Spleen (tissue), 7 donors: Measurements from ENCODE around the gene FHIT.

Source experiments
- CTCF ChIP-seq, 11 experiments: fragments of 200-600 bp in 7 of 11; fragments of 450-650 bp in 4 of 11; sonication (generic) in 4 of 11; IDR thresholded peaks in 8 of 11; conservative IDR thresholded peaks in 3 of 11; 1 replicate in 7 of 11; 2 replicates in 4 of 11; pipeline versions ENCODE4 v1.4.0 to v1.8.0; 2016 to 2021; ENCODE audit warnings: antibody characterized with exemption in 11 of 11, inconsistent platforms in 4 of 11, mild to moderate bottlenecking in 1 of 11
- POLR2A ChIP-seq, 3 donors: fragments of 450-650 bp; IDR thresholded peaks; one replicate each; pipeline ENCODE4 v1.5.1; 2017; ENCODE audit warnings: antibody characterized with exemption in 3 of 3, mild to moderate bottlenecking in 1 of 3
- POLR2AphosphoS5 ChIP-seq, 3 donors: sonication (generic); formaldehyde crosslinking; IDR thresholded peaks; one replicate each; pipeline ENCODE4 v1.5.1; 2017; ENCODE audit warnings: antibody characterized with exemption in 3 of 3
- donor health status: DM: no; HTN: no; CAD: no; lungs with moderate emphysema.
- donor health status: DM: no; HTN: no; CAD: no.
- donor health status: DM: no; HTN: no; CAD: no.

- TF ChIP-seq CTCF (IDR thresholded peaks at IDR 0.05 in 8 of 11, conservative IDR thresholded peaks at IDR 0.05 in 3 of 11) (no peak), POLR2A (IDR thresholded peaks at IDR 0.05) (no peak), POLR2AphosphoS5 (IDR thresholded peaks at IDR 0.05) (no peak)
These were observed 471.6 kb downstream of the FHIT start for GRCh38 chr3:60779637-60780036.
